ENCODE results near the gene PLPP1. TPM values are rescaled to one million over a fixed set of nuclear protein-coding genes. Genes with fewer than 3 reads are reported as not detected.

The PLPP1 gene
- total and polyA plus RNA-seq, 2 donors = 14.6 to 32.5 TPM

GRCh38 chr5:55418994-55419968, 115.5 kb downstream of the PLPP1 start:
- H3K9me3 ChIP-seq (ENCODE audit: control insufficient read depth in 2 of 2, insufficient read depth in 1 of 2, low read length in 1 of 2) = no peaks in the 10 kb centered on the region
- peaks cover 19 to 66% of the 10 kb centered on the region in 2 donors for H3K36me3 ChIP-seq (ENCODE audit: control insufficient read depth in 2 of 2, insufficient read depth in 2 of 2, low read length in 1 of 2)
- no peak overlapping the region for H3K4me3 ChIP-seq (ENCODE audit: low read length in 2 of 2)
- H3K27ac ChIP-seq (ENCODE audit: low read depth in 1 of 2, low read length in 1 of 2) = no peak overlapping the region
- no peak for DNase-seq (ENCODE audit: low read depth in 6 of 9, low spot score in 9 of 9)
- H3K4me1 ChIP-seq (ENCODE audit: control insufficient read depth in 2 of 2, insufficient read depth in 2 of 2, low read length in 2 of 2) = no peaks in the 10 kb centered on the region
- no peaks in the 10 kb centered on the region for H3K27me3 ChIP-seq (ENCODE audit: control insufficient read depth in 2 of 2, insufficient read depth in 1 of 2, low read length in 1 of 2)

- no peaks in the 10 kb centered on the region for H3K9me3 ChIP-seq (ENCODE audit: control insufficient read depth in 2 of 2, insufficient read depth in 1 of 2, low read length in 1 of 2)
- peaks cover 7 to 52% of the 10 kb centered on the region in 2 donors for H3K36me3 ChIP-seq (ENCODE audit: control insufficient read depth in 2 of 2, insufficient read depth in 2 of 2, low read length in 1 of 2)
- no peaks in the 10 kb centered on the region for H3K27me3 ChIP-seq (ENCODE audit: control insufficient read depth in 2 of 2, insufficient read depth in 1 of 2, low read length in 1 of 2)
- no peak overlapping the region for H3K27ac ChIP-seq (ENCODE audit: low read depth in 1 of 2, low read length in 1 of 2)
- H3K4me3 ChIP-seq (ENCODE audit: low read length in 2 of 2) = no peak overlapping the region
- H3K4me1 ChIP-seq (ENCODE audit: control insufficient read depth in 2 of 2, insufficient read depth in 2 of 2, low read length in 2 of 2) = no peaks in the 10 kb centered on the region
- DNase-seq (ENCODE audit: low read depth in 6 of 9, low spot score in 9 of 9) = no peak
Observed at GRCh38 chr5:55416306-55416705, 118.5 kb downstream of the PLPP1 start.

GRCh38 chr5:55415071-55415470, 119.7 kb downstream of the PLPP1 start:
- no peaks in the 10 kb centered on the region for H3K4me1 ChIP-seq (ENCODE audit: control insufficient read depth in 2 of 2, insufficient read depth in 2 of 2, low read length in 2 of 2)
- H3K36me3 ChIP-seq (ENCODE audit: control insufficient read depth in 2 of 2, insufficient read depth in 2 of 2, low read length in 1 of 2) = peaks cover 3 to 43% of the 10 kb centered on the region in 2 donors
- no peak for DNase-seq (ENCODE audit: low read depth in 6 of 9, low spot score in 9 of 9)
- H3K9me3 ChIP-seq (ENCODE audit: control insufficient read depth in 2 of 2, insufficient read depth in 1 of 2, low read length in 1 of 2) = no peaks in the 10 kb centered on the region
- H3K27ac ChIP-seq (ENCODE audit: low read depth in 1 of 2, low read length in 1 of 2) = no peak overlapping the region
- H3K4me3 ChIP-seq (ENCODE audit: low read length in 2 of 2) = no peak overlapping the region
- no peaks in the 10 kb centered on the region for H3K27me3 ChIP-seq (ENCODE audit: control insufficient read depth in 2 of 2, insufficient read depth in 1 of 2, low read length in 1 of 2)

- peaks cover 3 to 40% of the 10 kb centered on the region in 2 donors for H3K36me3 ChIP-seq (ENCODE audit: control insufficient read depth in 2 of 2, insufficient read depth in 2 of 2, low read length in 1 of 2)
- 97% methylated on average over 2 of the region's 2 CpGs for WGBS
- no peaks in the 10 kb centered on the region for H3K27me3 ChIP-seq (ENCODE audit: control insufficient read depth in 2 of 2, insufficient read depth in 1 of 2, low read length in 1 of 2)
- H3K9me3 ChIP-seq (ENCODE audit: control insufficient read depth in 2 of 2, insufficient read depth in 1 of 2, low read length in 1 of 2) = no peaks in the 10 kb centered on the region
- H3K4me3 ChIP-seq (ENCODE audit: low read length in 2 of 2) = no peak overlapping the region
- no peak for DNase-seq (ENCODE audit: low read depth in 6 of 9, low spot score in 9 of 9)
- H3K4me1 ChIP-seq (ENCODE audit: control insufficient read depth in 2 of 2, insufficient read depth in 2 of 2, low read length in 2 of 2) = no peaks in the 10 kb centered on the region
- no peak overlapping the region for H3K27ac ChIP-seq (ENCODE audit: low read depth in 1 of 2, low read length in 1 of 2)
Observed at GRCh38 chr5:55413644-55414043, 121.1 kb downstream of the PLPP1 start.

- Histone ChIP-seq H3K27me3 (ENCODE audit: control insufficient read depth in 2 of 2, insufficient read depth in 1 of 2, low read length in 1 of 2) (no peaks in the 10 kb centered on the region), H3K9me3 (ENCODE audit: control insufficient read depth in 2 of 2, insufficient read depth in 1 of 2, low read length in 1 of 2) (no peaks in the 10 kb centered on the region), H3K4me3 (ENCODE audit: low read length in 2 of 2) (no peak overlapping the region), H3K36me3 (ENCODE audit: control insufficient read depth in 2 of 2, insufficient read depth in 2 of 2, low read length in 1 of 2) (peaks cover 0 to 39% of the 10 kb centered on the region in 2 donors), H3K4me1 (ENCODE audit: control insufficient read depth in 2 of 2, insufficient read depth in 2 of 2, low read length in 2 of 2) (no peaks in the 10 kb centered on the region), H3K27ac (ENCODE audit: low read depth in 1 of 2, low read length in 1 of 2) (no peak overlapping the region)
- 63% methylated on average over 1 of the region's 1 CpG for WGBS
- DNase-seq (ENCODE audit: low read depth in 6 of 9, low spot score in 9 of 9) = no peak
Observed at GRCh38 chr5:55411876-55412275, 122.9 kb downstream of the PLPP1 start.

- no peaks in the 10 kb centered on the region for H3K27me3 ChIP-seq (ENCODE audit: control insufficient read depth in 2 of 2, insufficient read depth in 1 of 2, low read length in 1 of 2)
- peak in 1 of 9 donors; percentile 7 for DNase-seq (ENCODE audit: low read depth in 6 of 9, low spot score in 9 of 9)
- H3K4me3 ChIP-seq (ENCODE audit: low read length in 2 of 2) = no peak overlapping the region
- no peak overlapping the region for H3K27ac ChIP-seq (ENCODE audit: low read depth in 1 of 2, low read length in 1 of 2)
- no peaks in the 10 kb centered on the region for H3K4me1 ChIP-seq (ENCODE audit: control insufficient read depth in 2 of 2, insufficient read depth in 2 of 2, low read length in 2 of 2)
- H3K36me3 ChIP-seq (ENCODE audit: control insufficient read depth in 2 of 2, insufficient read depth in 2 of 2, low read length in 1 of 2) = peaks cover 0 to 47% of the 10 kb centered on the region in 2 donors
- no peaks in the 10 kb centered on the region for H3K9me3 ChIP-seq (ENCODE audit: control insufficient read depth in 2 of 2, insufficient read depth in 1 of 2, low read length in 1 of 2)
- 74% methylated on average over 3 of the region's 3 CpGs for WGBS
Observed at GRCh38 chr5:55410845-55411244, 123.9 kb downstream of the PLPP1 start.

- no peaks in the 10 kb centered on the region for H3K27me3 ChIP-seq (ENCODE audit: control insufficient read depth in 2 of 2, insufficient read depth in 1 of 2, low read length in 1 of 2)
- H3K4me1 ChIP-seq (ENCODE audit: control insufficient read depth in 2 of 2, insufficient read depth in 2 of 2, low read length in 2 of 2) = no peaks in the 10 kb centered on the region
- peaks cover 0 to 45% of the 10 kb centered on the region in 2 donors for H3K36me3 ChIP-seq (ENCODE audit: control insufficient read depth in 2 of 2, insufficient read depth in 2 of 2, low read length in 1 of 2)
- DNase-seq (ENCODE audit: low read depth in 6 of 9, low spot score in 9 of 9) = no peak
- no peaks in the 10 kb centered on the region for H3K9me3 ChIP-seq (ENCODE audit: control insufficient read depth in 2 of 2, insufficient read depth in 1 of 2, low read length in 1 of 2)
- no peak overlapping the region for H3K27ac ChIP-seq (ENCODE audit: low read depth in 1 of 2, low read length in 1 of 2)
- 97% methylated on average over 1 of the region's 1 CpG for WGBS
- H3K4me3 ChIP-seq (ENCODE audit: low read length in 2 of 2) = no peak overlapping the region
Observed at GRCh38 chr5:55409775-55410174, 125.0 kb downstream of the PLPP1 start.

- WGBS = 97% methylated on average over 3 of the region's 3 CpGs
- Histone ChIP-seq H3K27me3 (ENCODE audit: control insufficient read depth in 2 of 2, insufficient read depth in 1 of 2, low read length in 1 of 2) (no peaks in the 10 kb centered on the region), H3K27ac (ENCODE audit: low read depth in 1 of 2, low read length in 1 of 2) (no peak overlapping the region), H3K4me1 (ENCODE audit: control insufficient read depth in 2 of 2, insufficient read depth in 2 of 2, low read length in 2 of 2) (no peaks in the 10 kb centered on the region), H3K9me3 (ENCODE audit: control insufficient read depth in 2 of 2, insufficient read depth in 1 of 2, low read length in 1 of 2) (no peaks in the 10 kb centered on the region), H3K4me3 (ENCODE audit: low read length in 2 of 2) (no peak overlapping the region), H3K36me3 (ENCODE audit: control insufficient read depth in 2 of 2, insufficient read depth in 2 of 2, low read length in 1 of 2) (peaks cover 4 to 50% of the 10 kb centered on the region in 2 donors)
- no peak for DNase-seq (ENCODE audit: low read depth in 6 of 9, low spot score in 9 of 9)
Observed at GRCh38 chr5:55407984-55408383, 126.8 kb downstream of the PLPP1 start.

GRCh38 chr5:55407059-55407684, 127.6 kb downstream of the PLPP1 start:
- Histone ChIP-seq H3K4me1 (ENCODE audit: control insufficient read depth in 2 of 2, insufficient read depth in 2 of 2, low read length in 2 of 2) (no peaks in the 10 kb centered on the region), H3K4me3 (ENCODE audit: low read length in 2 of 2) (no peak overlapping the region), H3K36me3 (ENCODE audit: control insufficient read depth in 2 of 2, insufficient read depth in 2 of 2, low read length in 1 of 2) (peaks cover 9 to 52% of the 10 kb centered on the region in 2 donors), H3K27me3 (ENCODE audit: control insufficient read depth in 2 of 2, insufficient read depth in 1 of 2, low read length in 1 of 2) (no peaks in the 10 kb centered on the region), H3K9me3 (ENCODE audit: control insufficient read depth in 2 of 2, insufficient read depth in 1 of 2, low read length in 1 of 2) (no peaks in the 10 kb centered on the region), H3K27ac (ENCODE audit: low read depth in 1 of 2, low read length in 1 of 2) (no peak overlapping the region)
- WGBS = 95% methylated on average over 1 of the region's 1 CpG
- DNase-seq (ENCODE audit: low read depth in 6 of 9, low spot score in 9 of 9) = peak in 4 of 9 donors; percentile 1 to 34 (median 13)
